ENCODE data around the gene PROC.

DNA sequence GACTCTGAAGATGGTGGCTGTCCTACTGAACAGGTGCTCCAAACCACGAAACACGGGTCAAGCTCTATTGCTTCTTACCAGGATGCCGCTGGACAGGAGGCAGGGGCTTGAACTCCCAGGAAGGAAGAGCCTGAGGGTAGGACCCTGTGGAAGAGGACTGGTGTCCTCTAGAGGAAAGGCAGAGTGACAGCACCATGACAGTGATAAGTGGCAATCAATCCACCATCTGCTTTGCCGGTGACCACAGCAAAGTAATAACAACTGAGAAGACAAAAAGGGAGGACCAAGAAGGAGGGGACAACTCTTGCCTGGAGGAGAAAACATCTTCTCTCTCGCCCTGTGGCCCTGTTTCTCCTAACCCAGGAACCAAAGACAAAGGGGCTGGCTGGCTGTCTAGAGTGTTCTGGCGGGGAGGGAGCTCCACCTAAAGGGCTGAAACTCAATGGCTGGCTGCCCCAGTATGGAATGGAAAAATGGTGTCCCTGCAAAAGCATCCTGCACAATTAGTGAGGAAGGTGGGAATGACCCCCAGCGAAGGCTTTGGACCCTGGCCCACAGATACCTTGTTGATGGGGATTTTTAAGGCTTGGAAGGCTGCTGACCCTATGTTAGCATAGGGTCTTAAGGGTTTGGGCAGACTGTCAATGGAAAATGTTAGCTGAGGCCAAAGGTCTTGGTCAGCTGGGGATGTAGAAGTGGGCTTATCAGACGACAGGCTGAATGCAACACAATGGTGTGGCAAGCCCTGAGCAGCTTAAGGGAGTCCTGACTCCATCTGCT, 35.4 kb downstream of the PROC start:
- TF ChIP-seq, protein P1, sequence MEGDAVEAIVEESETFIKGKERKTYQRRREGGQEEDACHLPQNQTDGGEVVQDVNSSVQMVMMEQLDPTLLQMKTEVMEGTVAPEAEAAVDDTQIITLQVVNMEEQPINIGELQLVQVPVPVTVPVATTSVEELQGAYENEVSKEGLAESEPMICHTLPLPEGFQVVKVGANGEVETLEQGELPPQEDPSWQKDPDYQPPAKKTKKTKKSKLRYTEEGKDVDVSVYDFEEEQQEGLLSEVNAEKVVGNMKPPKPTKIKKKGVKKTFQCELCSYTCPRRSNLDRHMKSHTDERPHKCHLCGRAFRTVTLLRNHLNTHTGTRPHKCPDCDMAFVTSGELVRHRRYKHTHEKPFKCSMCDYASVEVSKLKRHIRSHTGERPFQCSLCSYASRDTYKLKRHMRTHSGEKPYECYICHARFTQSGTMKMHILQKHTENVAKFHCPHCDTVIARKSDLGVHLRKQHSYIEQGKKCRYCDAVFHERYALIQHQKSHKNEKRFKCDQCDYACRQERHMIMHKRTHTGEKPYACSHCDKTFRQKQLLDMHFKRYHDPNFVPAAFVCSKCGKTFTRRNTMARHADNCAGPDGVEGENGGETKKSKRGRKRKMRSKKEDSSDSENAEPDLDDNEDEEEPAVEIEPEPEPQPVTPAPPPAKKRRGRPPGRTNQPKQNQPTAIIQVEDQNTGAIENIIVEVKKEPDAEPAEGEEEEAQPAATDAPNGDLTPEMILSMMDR (IDR thresholded peaks at IDR 0.05) = no peak
- no peak for TF ChIP-seq POLR2A (IDR thresholded peaks at IDR 0.05)

All from tibial nerve (tissue), 3 donors.